GM23248 (cell line): ENCODE measurements around the gene LRMDA. TPM values are rescaled to one million over a fixed set of nuclear protein-coding genes. Genes with fewer than 3 reads are reported as not detected.

Experiments
- DNase-seq: peaks from one replicate; pipeline ENCODE4 v3.0.0-alpha.2; 2015
- H2AFZ ChIP-seq: fragments of 200-600 bp; sonication (generic); 2 replicates; pipeline ENCODE4 v1.6.1; 2016; ENCODE audit warnings: antibody characterized with exemption
- H3F3A ChIP-seq: fragments of 200-600 bp; sonication (generic); 2 replicates; pipeline ENCODE4 v1.6.1; 2016; ENCODE audit warnings: mild to moderate bottlenecking, antibody characterized with exemption, mixed run types; ENCODE audit not compliant: insufficient read depth
- H3K27ac ChIP-seq: fragments of 200-600 bp; sonication (generic); 2 replicates; pipeline ENCODE4 v1.5.1; 2016; ENCODE audit warnings: mild to moderate bottlenecking
- H3K27me3 ChIP-seq: fragments of 200-600 bp; sonication (generic); replicated peaks from 2 replicates; pipeline ENCODE4 v1.6.1; 2016; ENCODE audit warnings: mild to moderate bottlenecking; ENCODE audit not compliant: insufficient read depth
- H3K36me3 ChIP-seq: fragments of 200-600 bp; sonication (generic); 2 replicates; pipeline ENCODE4 v1.6.1; 2016; ENCODE audit warnings: low read depth, mild to moderate bottlenecking
- H3K4me1 ChIP-seq: fragments of 200-600 bp; sonication (generic); 2 replicates; pipeline ENCODE4 v1.6.1; 2016; ENCODE audit warnings: mild to moderate bottlenecking; ENCODE audit not compliant: insufficient read depth
- H3K4me2 ChIP-seq: fragments of 200-600 bp; sonication (generic); one replicate; pipeline ENCODE4 v1.6.1; 2016; ENCODE audit warnings: mild to moderate bottlenecking; ENCODE audit not compliant: unreplicated experiment
- H3K4me3 ChIP-seq: fragments of 200-600 bp; sonication (generic); 2 replicates; pipeline ENCODE4 v1.5.1; 2016; ENCODE audit warnings: mild to moderate bottlenecking
- H3K79me2 ChIP-seq: fragments of 200-600 bp; sonication (generic); 2 replicates; pipeline ENCODE4 v1.6.1; 2016; ENCODE audit warnings: mild to moderate bottlenecking; ENCODE audit not compliant: insufficient read depth
- H3K9ac ChIP-seq: fragments of 200-600 bp; sonication (generic); 2 replicates; pipeline ENCODE4 v1.6.1; 2016; ENCODE audit warnings: mild to moderate bottlenecking
- H3K9me2 ChIP-seq: fragments of 200-600 bp; sonication (generic); 2 replicates; pipeline ENCODE4 v1.6.1; 2016; ENCODE audit warnings: mixed run types, mild to moderate bottlenecking, moderate library complexity; ENCODE audit not compliant: insufficient read depth
- H3K9me3 ChIP-seq: fragments of 200-600 bp; sonication (generic); one replicate; pipeline ENCODE4 v1.6.1; 2017; ENCODE audit warnings: low read depth
- H4K20me1 ChIP-seq: fragments of 200-600 bp; sonication (generic); 2 replicates; pipeline ENCODE4 v1.6.0; 2016; ENCODE audit not compliant: insufficient read depth
- EZH2 ChIP-seq: fragments of 200-600 bp; sonication (generic); IDR thresholded peaks from 2 replicates; pipeline ENCODE4 v1.6.1; 2018; ENCODE audit warnings: antibody characterized with exemption, mild to moderate bottlenecking; ENCODE audit not compliant: insufficient read depth, poor library complexity, severe bottlenecking
- EZH2phosphoT487 ChIP-seq: fragments of 200-600 bp; sonication (generic); IDR thresholded peaks from 2 replicates; pipeline ENCODE4 v1.6.1; 2018; ENCODE audit warnings: antibody characterized with exemption, moderate library complexity, mild to moderate bottlenecking, low read depth; ENCODE audit not compliant: insufficient read depth
- WGBS, 2 experiments: methylation state at CpG; one replicate each; pipeline ENCODE4 v1.1.6; 2015 to 2017; ENCODE audit warnings: low lambda C conversion rate in 2 of 2, low coverage in 1 of 2; ENCODE audit errors: missing lambda C conversion rate in 2 of 2; 5-methylcytosine and 5-hydroxymethylcytosine counted together
- in situ Hi-C: fragments of 300-500 bp; cut with MboI; formaldehyde crosslinking; loops from 2 replicates; pipeline ENCODE4 v1.15.0; 2020
- polyA plus RNA-seq: library from polyadenylated mRNA; unstranded; fragments of >200 nt; fragmentation: Nextera tagmentation; extraction: Ambion mirVana; gene quantifications from 2 replicates; pipeline ENCODE4 v1.2.1, GENCODE V29; 2016
- total RNA-seq: library from RNA; depleted of rRNA; stranded (reverse); fragments of >200 nt; shearing (Covaris generic); gene quantifications from 2 replicates; pipeline ENCODE4 v1.2.3, GENCODE V29; 2014

The LRMDA gene
- total and polyA plus RNA-seq, 2 experiments from 2014 or later = 2.6 TPM; not detected in 1

DNA sequence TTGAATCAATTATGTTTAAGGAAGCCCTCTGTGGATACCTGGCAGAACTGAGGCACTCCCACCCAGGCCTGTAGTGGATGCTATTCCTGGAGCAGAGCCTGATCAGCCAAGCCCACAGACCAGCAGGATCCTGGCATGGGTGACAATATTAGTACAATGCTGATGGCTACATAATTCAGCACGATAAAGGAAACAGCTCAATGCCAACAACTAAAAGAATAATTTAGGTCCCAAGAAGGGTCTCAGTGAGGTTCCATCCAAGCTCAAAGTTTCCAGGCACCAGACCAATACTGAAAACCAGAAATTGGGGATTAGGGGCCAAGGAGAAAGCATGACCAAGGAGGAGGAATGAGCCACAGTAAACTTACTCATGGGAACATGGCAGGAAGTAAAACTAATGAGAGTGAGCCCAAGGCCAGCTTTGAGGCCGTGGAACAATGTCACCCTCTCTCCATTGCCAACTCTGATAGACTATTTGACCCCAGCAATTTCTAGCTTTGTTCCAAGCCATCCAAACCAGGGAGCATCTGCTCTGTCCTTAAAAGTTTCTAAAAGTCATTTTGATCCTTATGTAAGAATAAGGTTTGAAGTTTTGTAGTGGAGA is 1123.7 kb downstream of the LRMDA start:
- DNase-seq = no peak
- Histone ChIP-seq H3K4me2 (no peak overlapping the region), H3K79me2 (no peaks in the 10 kb centered on the region), H2AFZ (no peak overlapping the region), H3K4me3 (no peak overlapping the region), H3K9me2 (no peaks in the 10 kb centered on the region), H3K27me3 (0 out of 2 replicates have a peak, but pooled peaks cover 10% of the 10 kb centered on the region), H3K9ac (no peak overlapping the region), H3F3A (peaks cover 24% of the 10 kb centered on the region), H3K36me3 (no peaks in the 10 kb centered on the region), H3K9me3 (no peaks in the 10 kb centered on the region), H4K20me1 (no peaks in the 10 kb centered on the region), H3K27ac (no peak overlapping the region), H3K4me1 (peaks cover 23% of the 10 kb centered on the region)
- in situ Hi-C loops = loop anchor here (25.0 kb wide), 1 partner anchor 557 kb away; no protein-coding TSS in a partner anchor
- 68 to 83% methylated on average over 2 of the region's 2 CpGs for WGBS, 2 experiments
- TF ChIP-seq EZH2phosphoT487 (no peak), EZH2 (no peak)

DNA sequence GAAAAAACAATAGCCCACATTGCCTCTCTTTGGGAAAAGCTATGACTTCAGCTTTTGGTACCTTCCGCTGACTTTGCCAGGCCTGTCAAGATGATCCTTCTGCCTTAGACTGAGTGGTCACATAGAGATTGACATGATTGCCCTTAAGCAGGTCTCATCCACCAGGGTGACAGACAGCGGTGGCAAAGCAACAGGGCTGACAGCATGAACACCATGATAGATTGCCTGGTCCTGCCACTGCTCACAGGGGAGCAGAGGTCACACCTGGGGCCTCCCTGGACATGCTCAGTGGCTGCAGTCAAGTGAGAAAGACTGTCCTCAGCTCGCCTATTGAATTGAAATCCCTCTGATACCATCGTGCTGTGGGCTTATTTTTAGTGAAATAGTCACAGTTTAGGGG is 1125.9 kb downstream of the LRMDA start:
- Histone ChIP-seq H3F3A (peaks cover 24% of the 10 kb centered on the region), H3K27ac (no peak overlapping the region), H3K9me3 (no peaks in the 10 kb centered on the region), H3K79me2 (no peaks in the 10 kb centered on the region), H3K9ac (no peak overlapping the region), H3K27me3 (0 out of 2 replicates have a peak, but pooled peaks cover 10% of the 10 kb centered on the region), H4K20me1 (no peaks in the 10 kb centered on the region), H3K4me2 (no peak overlapping the region), H3K4me1 (peaks cover 23% of the 10 kb centered on the region), H3K4me3 (no peak overlapping the region), H3K36me3 (no peaks in the 10 kb centered on the region), H3K9me2 (no peaks in the 10 kb centered on the region), H2AFZ (no peak overlapping the region)
- in situ Hi-C loops = loop anchor here (25.0 kb wide), 1 partner anchor 555 kb away; no protein-coding TSS in a partner anchor
- DNase-seq = no peak
- 95% methylated on average over 4 of the region's 4 CpGs for WGBS, 2 experiments
- no peak for TF ChIP-seq EZH2phosphoT487
- TF ChIP-seq EZH2 = no peak

DNA sequence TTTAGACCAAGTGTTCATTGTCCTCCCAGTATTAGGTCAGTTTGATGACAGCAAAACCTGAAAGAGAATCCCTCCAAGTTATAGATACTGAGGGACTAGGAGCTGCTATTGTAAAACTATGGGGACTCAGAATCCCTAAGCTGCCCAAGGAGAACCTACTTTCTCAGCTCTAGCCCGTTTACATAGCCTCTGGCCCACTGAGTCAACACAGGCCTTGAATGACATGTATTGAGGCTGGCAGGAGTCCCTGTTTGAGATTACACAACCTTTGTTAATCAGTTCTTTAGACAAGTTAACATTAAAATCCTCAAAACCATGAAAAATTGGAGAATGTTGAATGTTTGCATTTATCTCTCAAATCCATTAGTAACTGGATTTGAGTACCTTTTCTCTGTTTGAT is 1127.2 kb downstream of the LRMDA start:
- peak; percentile 75 for DNase-seq
- Histone ChIP-seq H3K9ac (no peak overlapping the region), H2AFZ (no peak overlapping the region), H3K36me3 (no peaks in the 10 kb centered on the region), H3K27me3 (peaks cover 10% of the 10 kb centered on the region; the same call in 1 of the 2 replicates), H3K4me3 (no peak overlapping the region), H3K9me2 (no peaks in the 10 kb centered on the region), H3K9me3 (no peaks in the 10 kb centered on the region), H3K4me2 (peak overlapping the region; percentile 36), H3F3A (peaks cover 24% of the 10 kb centered on the region), H3K27ac (no peak overlapping the region), H3K79me2 (no peaks in the 10 kb centered on the region), H4K20me1 (no peaks in the 10 kb centered on the region), H3K4me1 (peaks cover 23% of the 10 kb centered on the region)
- 0 to 13% methylated on average over 1 of the region's 1 CpG for WGBS, 2 experiments
- in situ Hi-C loops = loop anchor here (25.0 kb wide), 1 partner anchor 554 kb away; no protein-coding TSS in a partner anchor
- TF ChIP-seq EZH2phosphoT487 = no peak
- no peak for TF ChIP-seq EZH2

DNA sequence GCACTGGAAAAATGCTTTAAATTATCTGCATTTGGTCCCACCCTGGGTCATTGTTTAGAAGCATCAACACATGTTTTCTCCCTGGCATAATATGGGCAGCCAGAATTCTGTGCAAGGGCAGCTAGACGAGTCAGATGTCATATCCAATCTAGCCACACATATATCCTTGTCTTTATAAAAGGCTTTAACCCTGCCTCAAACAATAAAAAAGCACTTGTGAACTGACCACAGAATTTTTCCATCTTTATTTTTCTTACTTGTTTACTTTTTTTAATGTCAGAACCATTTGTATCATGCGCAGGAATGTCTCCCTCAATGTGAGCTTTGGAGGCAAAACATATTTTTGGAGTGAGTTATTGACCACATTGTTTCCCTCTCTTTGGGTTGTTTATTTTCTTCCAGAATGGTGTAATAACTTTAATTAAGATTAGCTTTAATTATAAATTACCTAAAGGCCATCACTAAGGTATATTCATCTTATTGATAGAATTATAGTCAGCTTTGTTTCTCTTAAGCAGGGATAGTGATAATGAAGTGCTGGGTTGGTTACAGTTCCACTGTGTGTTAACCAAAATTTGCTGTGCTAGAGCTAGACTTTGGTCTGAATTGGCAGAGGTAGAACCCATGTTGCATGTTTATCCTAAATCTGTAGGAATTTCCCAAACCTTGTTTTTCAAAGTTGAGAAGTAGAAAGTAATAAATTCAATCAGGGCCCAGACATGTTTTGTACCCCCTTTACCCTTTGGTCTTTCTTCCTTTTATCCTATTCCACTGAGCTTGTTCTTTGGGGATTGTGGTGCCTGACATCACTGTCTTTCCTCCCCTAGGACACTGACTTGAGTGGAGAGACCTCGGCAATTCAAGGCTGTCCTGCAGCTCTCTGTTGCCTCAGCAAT is 1127.8 kb downstream of the LRMDA start:
- peaks cover 23% of the 10 kb centered on the region for H3K4me1 ChIP-seq

More for the DNA sequence above, 1127.8 kb downstream of the LRMDA start:
- Histone ChIP-seq H3K36me3 (no peaks in the 10 kb centered on the region), H3K9me2 (no peaks in the 10 kb centered on the region), H3K27ac (no peak overlapping the region), H2AFZ (no peak overlapping the region), H3F3A (peaks cover 24% of the 10 kb centered on the region), H3K9me3 (no peaks in the 10 kb centered on the region), H4K20me1 (no peaks in the 10 kb centered on the region), H3K9ac (no peak overlapping the region), H3K27me3 (peaks cover 10% of the 10 kb centered on the region; the same call in 1 of the 2 replicates), H3K79me2 (no peaks in the 10 kb centered on the region), H3K4me2 (peak overlapping the region; percentile 36), H3K4me3 (no peak overlapping the region)
- WGBS, 2 experiments = 8 to 13% methylated on average over 3 of the region's 3 CpGs
- TF ChIP-seq EZH2phosphoT487 (peak; percentile 100), EZH2 (no peak)
- in situ Hi-C loops = loop anchor here (25.0 kb wide), 1 partner anchor 553 kb away; no protein-coding TSS in a partner anchor
- DNase-seq = peak; percentile 80
